Calu3 (cell line): ENCODE data around the gene PLD1. TPM values are rescaled to one million over a fixed set of nuclear protein-coding genes. Genes with fewer than 3 reads are reported as not detected.

ENCODE experiments used
- BruUV-seq: library from RNA; stranded (reverse); fragments of 400-500 nt; replicated peaks from 2 replicates; lab custom pipeline; 2021; lab: Mats Ljungman, UMichigan
- CTCF ChIA-PET: fragments of 300-600 bp; sonication (Branson Sonifier 250); formaldehyde crosslinking; loops from one replicate; lab custom pipeline; 2022; ENCODE audit warnings: antibody characterized with exemption; lab: Charles Lee
- DNase-seq: peaks from one replicate; pipeline ENCODE4 v3.0.0; 2022
- H3K27ac Mint-ChIP-seq: one replicate; pipeline ENCODE4 v1.8.0; 2022; ENCODE audit warnings: mixed read lengths; ENCODE audit not compliant: unreplicated experiment
- H3K27me3 Mint-ChIP-seq: one replicate; pipeline ENCODE4 v1.8.0; 2022; ENCODE audit warnings: mixed read lengths; ENCODE audit not compliant: unreplicated experiment
- H3K36me3 Mint-ChIP-seq: one replicate; pipeline ENCODE4 v1.8.0; 2022; ENCODE audit warnings: mild to moderate bottlenecking, moderate library complexity, mixed read lengths; ENCODE audit not compliant: insufficient read depth, unreplicated experiment
- H3K4me1 Mint-ChIP-seq: one replicate; pipeline ENCODE4 v1.8.0; 2022; ENCODE audit warnings: mild to moderate bottlenecking, low read depth, mixed read lengths; ENCODE audit not compliant: unreplicated experiment
- H3K4me3 Mint-ChIP-seq: one replicate; pipeline ENCODE4 v1.8.0; 2022; ENCODE audit warnings: mild to moderate bottlenecking, low read depth, moderate library complexity, mixed read lengths; ENCODE audit not compliant: unreplicated experiment
- H3K9me3 Mint-ChIP-seq: one replicate; pipeline ENCODE4 v1.8.0; 2022; ENCODE audit warnings: low read depth, mixed read lengths; ENCODE audit not compliant: unreplicated experiment
- CTCF ChIP-seq: fragments of 200-600 bp; IDR thresholded peaks from one replicate; pipeline ENCODE4 v1.8.0; 2022; ENCODE audit warnings: antibody characterized with exemption; ENCODE audit not compliant: unreplicated experiment
- intact Hi-C: fragments of 100-400 bp; cut with micrococcal nuclease; formaldehyde crosslinking; loops from one replicate; pipeline ENCODE4 v1.10.0; 2022; ENCODE audit not compliant: unreplicated experiment
- total RNA-seq: library from RNA; stranded (reverse); gene quantifications from 2 replicates; pipeline ENCODE4 v1.2.3, GENCODE V29; 2022

The PLD1 gene
- total RNA-seq, 1 experiment from 2014 or later = 61.2 TPM

GRCh38 chr3:171687581-171687980 is 122.7 kb downstream of the PLD1 start:
- Mint-ChIP-seq H3K4me1 (no peaks in the 10 kb centered on the region), H3K9me3 (no peaks in the 10 kb centered on the region), H3K27me3 (no peaks in the 10 kb centered on the region), H3K36me3 (no peaks in the 10 kb centered on the region), H3K4me3 (no peak overlapping the region), H3K27ac (no peak overlapping the region)
- BruUV-seq = no TSS peak
- CTCF ChIA-PET = interaction anchor here (2.5 kb wide), 1 partner anchor 14 kb away, joined by 9 read pairs; no protein-coding TSS in a partner anchor
- DNase-seq = no peak
- intact Hi-C loops = no loop called here
- TF ChIP-seq CTCF = no peak

- no peaks in the 10 kb centered on the region for H3K27me3 Mint-ChIP-seq
- BruUV-seq = no TSS peak
- no peak for TF ChIP-seq CTCF
- no peaks in the 10 kb centered on the region for H3K36me3 Mint-ChIP-seq
- H3K4me3 Mint-ChIP-seq = no peak overlapping the region
- peaks cover 2% of the 10 kb centered on the region for H3K4me1 Mint-ChIP-seq
- no peaks in the 10 kb centered on the region for H3K9me3 Mint-ChIP-seq
- no peak for DNase-seq
- no peak overlapping the region for H3K27ac Mint-ChIP-seq
- intact Hi-C loops = no loop called here
- CTCF ChIA-PET = interaction anchor here (2.5 kb wide), 1 partner anchor 15 kb away, joined by 9 read pairs; no protein-coding TSS in a partner anchor
Observed at GRCh38 chr3:171687064-171687463, 123.2 kb downstream of the PLD1 start.

- H3K4me1 Mint-ChIP-seq = peaks cover 18% of the 10 kb centered on the region
- TF ChIP-seq CTCF = no peak
- no TSS peak for BruUV-seq
- intact Hi-C loops = no loop called here
- H3K4me3 Mint-ChIP-seq = no peak overlapping the region
- no peaks in the 10 kb centered on the region for H3K9me3 Mint-ChIP-seq
- no peaks in the 10 kb centered on the region for H3K36me3 Mint-ChIP-seq
- H3K27ac Mint-ChIP-seq = no peak overlapping the region
- DNase-seq = no peak
- CTCF ChIA-PET = interaction anchor here (0.7 to 1.2 kb wide), 2 partner anchors 59 to 422 kb away, joined by 3 read pairs; no protein-coding TSS in a partner anchor
- H3K27me3 Mint-ChIP-seq = no peaks in the 10 kb centered on the region
Observed at GRCh38 chr3:171685116-171685895, 125.0 kb downstream of the PLD1 start.

- H3K9me3 Mint-ChIP-seq = no peaks in the 10 kb centered on the region
- no peak for DNase-seq
- no TSS peak for BruUV-seq
- intact Hi-C loops = no loop called here
- peaks cover 29% of the 10 kb centered on the region for H3K4me1 Mint-ChIP-seq
- CTCF ChIA-PET = interaction anchor here (1.2 kb wide), 1 partner anchor 60 kb away, joined by 3 read pairs; no protein-coding TSS in a partner anchor
- no peaks in the 10 kb centered on the region for H3K36me3 Mint-ChIP-seq
- TF ChIP-seq CTCF = no peak
- no peaks in the 10 kb centered on the region for H3K27me3 Mint-ChIP-seq
- H3K27ac Mint-ChIP-seq = no peak overlapping the region
- no peak overlapping the region for H3K4me3 Mint-ChIP-seq
Observed at GRCh38 chr3:171684221-171684620, 126.1 kb downstream of the PLD1 start.
